OCI-LY3 (cell line): ENCODE measurements around the gene ELAVL4.

Experiments used
- H2AFZ ChIP-seq: fragments of 200-600, 300-600 bp; shearing (Covaris generic); 2 replicates; pipeline ENCODE4 v1.6.0; 2014; ENCODE audit warnings: antibody characterized with exemption, low read depth, low read length
- H3K27ac ChIP-seq: fragments of 200-600, 300-600 bp; sonication (generic); 2 replicates; pipeline ENCODE4 v1.5.1; 2014; ENCODE audit warnings: mild to moderate bottlenecking, low read length, moderate library complexity, mixed read lengths
- H3K27me3 ChIP-seq: fragments of 200-600, 300-600 bp; sonication (generic); 2 replicates; pipeline ENCODE4 v1.6.1; 2014; ENCODE audit warnings: low read depth, low read length, mixed read lengths
- H3K36me3 ChIP-seq: fragments of 200-600, 300-600 bp; sonication (generic); replicated peaks from 2 replicates; pipeline ENCODE3; 2014; ENCODE audit warnings: low read depth, low read length, mixed read lengths
- H3K4me1 ChIP-seq: fragments of 300-600, 200-600 bp; sonication (generic); 2 replicates; pipeline ENCODE4 v1.6.1; 2014; ENCODE audit warnings: low read length, mixed read lengths
- H3K4me2 ChIP-seq: fragments of 200-600, 300-600 bp; sonication (generic); 2 replicates; pipeline ENCODE4 v1.6.1; 2014; ENCODE audit warnings: low read length, mixed read lengths
- H3K4me3 ChIP-seq: fragments of 300-600, 200-600 bp; sonication (generic); 2 replicates; pipeline ENCODE4 v1.5.1; 2014; ENCODE audit warnings: antibody characterized with exemption, mild to moderate bottlenecking, low read length, moderate library complexity
- H3K79me2 ChIP-seq: fragments of 300-600, 200-600 bp; shearing (Covaris generic); 2 replicates; pipeline ENCODE4 v1.6.1; 2014; ENCODE audit warnings: mild to moderate bottlenecking, low read length, mixed read lengths
- H3K9ac ChIP-seq: fragments of 300-600, 200-600 bp; shearing (Covaris generic); 2 replicates; pipeline ENCODE4 v1.6.0; 2014; ENCODE audit warnings: mild to moderate bottlenecking, low read length, moderate library complexity
- H3K9me3 ChIP-seq: fragments of 200-600, 300-600 bp; shearing (Covaris generic); 2 replicates; pipeline ENCODE4 v1.6.1; 2014; ENCODE audit warnings: low read length, mixed read lengths; ENCODE audit not compliant: insufficient read depth
- H4K20me1 ChIP-seq: fragments of 200-600, 300-600 bp; sonication (generic); 2 replicates; pipeline ENCODE4 v1.6.1; 2016; ENCODE audit warnings: low read length, mixed read lengths; ENCODE audit not compliant: insufficient read depth
- CTCF ChIP-seq: fragments of 200-600, 300-600 bp; sonication (generic); IDR thresholded peaks from 2 replicates; pipeline ENCODE4 v1.5.1; 2014; ENCODE audit warnings: antibody characterized with exemption, low read length, low read depth
- EZH2phosphoT487 ChIP-seq: fragments of 200-600 bp; shearing (Covaris generic); IDR thresholded peaks from 2 replicates; pipeline ENCODE4 v1.6.1; 2018; ENCODE audit warnings: antibody characterized with exemption, mixed run types, low read depth

Gene ELAVL4

GRCh38 chr1:50181027-50181663 lies 72.4 kb downstream of the ELAVL4 start:
- Histone ChIP-seq H3K79me2 (no peaks in the 10 kb centered on the region), H3K27me3 (no peaks in the 10 kb centered on the region; the same call in 1 of the 2 replicates), H3K9ac (no peak overlapping the region), H2AFZ (no peak overlapping the region), H3K4me3 (no peak overlapping the region), H3K27ac (no peak overlapping the region), H3K4me2 (no peak overlapping the region), H3K9me3 (no peaks in the 10 kb centered on the region), H3K4me1 (no peaks in the 10 kb centered on the region), H4K20me1 (no peaks in the 10 kb centered on the region), H3K36me3 (no peaks in the 10 kb centered on the region)
- TF ChIP-seq CTCF = no peak
- TF ChIP-seq EZH2phosphoT487 = no peak

GRCh38 chr1:50183378-50184133 lies 74.8 kb downstream of the ELAVL4 start:
- TF ChIP-seq CTCF = no peak
- H3K4me2 ChIP-seq = no peak overlapping the region

GRCh38 chr1:50189369-50189768 lies 80.6 kb downstream of the ELAVL4 start:
- no peaks in the 10 kb centered on the region for H3K79me2 ChIP-seq
- H2AFZ ChIP-seq = no peak overlapping the region
- no peak for TF ChIP-seq EZH2phosphoT487
- H3K4me2 ChIP-seq = no peak overlapping the region
- H3K4me3 ChIP-seq = no peak overlapping the region
- H3K27me3 ChIP-seq = no peaks in the 10 kb centered on the region
- H3K27ac ChIP-seq = no peak overlapping the region
- H3K4me1 ChIP-seq = no peaks in the 10 kb centered on the region
- H3K9me3 ChIP-seq = no peaks in the 10 kb centered on the region
- no peak overlapping the region for H3K9ac ChIP-seq
- no peaks in the 10 kb centered on the region for H3K36me3 ChIP-seq
- H4K20me1 ChIP-seq = no peaks in the 10 kb centered on the region

More at GRCh38 chr1:50183378-50184133, 74.8 kb downstream of the ELAVL4 start:
- Histone ChIP-seq H3K4me3 (no peak overlapping the region), H3K9ac (no peak overlapping the region), H2AFZ (no peak overlapping the region), H4K20me1 (no peaks in the 10 kb centered on the region), H3K4me1 (no peaks in the 10 kb centered on the region), H3K79me2 (no peaks in the 10 kb centered on the region), H3K27me3 (no peaks in the 10 kb centered on the region), H3K27ac (no peak overlapping the region), H3K9me3 (no peaks in the 10 kb centered on the region), H3K36me3 (no peaks in the 10 kb centered on the region)

DNA sequence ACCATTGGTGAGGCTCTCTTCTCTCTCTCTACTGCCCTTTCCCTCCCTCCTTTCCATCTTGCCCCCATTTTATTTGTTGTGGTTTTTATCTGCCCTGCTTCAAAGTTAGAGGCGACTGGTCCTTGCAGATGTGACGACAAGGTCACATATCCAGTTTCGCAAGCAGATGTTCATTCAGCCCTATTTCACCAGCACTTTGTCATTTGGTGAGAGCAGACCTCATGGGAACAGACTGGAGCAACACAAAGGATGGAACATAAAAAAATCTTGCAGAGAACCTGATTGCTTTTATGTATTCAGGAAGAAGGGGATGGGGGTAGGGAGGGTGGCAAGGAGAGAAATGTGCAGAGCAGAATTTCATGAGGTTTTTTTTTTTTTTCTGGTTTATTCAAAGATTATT lies 84.3 kb downstream of the ELAVL4 start:
- Histone ChIP-seq H2AFZ (no peak overlapping the region), H3K4me3 (no peak overlapping the region), H3K4me1 (no peaks in the 10 kb centered on the region), H3K9ac (no peak overlapping the region), H3K27me3 (no peaks in the 10 kb centered on the region), H3K4me2 (no peak overlapping the region), H3K27ac (no peak overlapping the region), H3K36me3 (no peaks in the 10 kb centered on the region), H3K79me2 (no peaks in the 10 kb centered on the region), H4K20me1 (no peaks in the 10 kb centered on the region), H3K9me3 (no peaks in the 10 kb centered on the region)
- TF ChIP-seq CTCF = no peak
- no peak for TF ChIP-seq EZH2phosphoT487
